ENCODE measurements around the gene IFT43.
"Not testable (repeated sequence)": the region's sequence is repeated elsewhere in the genome, so short reads cannot be mapped to it uniquely, and the experiment has no call there.

IFT43 gene

GRCh38 chr14:76007379-76007778 is 21.8 kb downstream of the IFT43 start:
- no peak overlapping the region for H3K4me3 ChIP-seq
- H3K27ac ChIP-seq = no peak overlapping the region

- H3K4me3 ChIP-seq = no peak overlapping the region
- H3K27ac ChIP-seq = no peak overlapping the region
Observed at GRCh38 chr14:76007852-76008251, 22.3 kb downstream of the IFT43 start.

- not testable (repeated sequence) for H3K27ac ChIP-seq, H3K4me3 ChIP-seq
Observed at GRCh38 chr14:76009627-76010026, 24.1 kb downstream of the IFT43 start.

- Histone ChIP-seq H3K4me3 (no peak overlapping the region), H3K27ac (no peak overlapping the region)
Observed at GRCh38 chr14:76011930-76012329, 26.4 kb downstream of the IFT43 start.

- H3K27ac ChIP-seq = no peak overlapping the region
- no peak overlapping the region for H3K4me3 ChIP-seq
Observed at GRCh38 chr14:76012354-76012753, 26.8 kb downstream of the IFT43 start.

DNA sequence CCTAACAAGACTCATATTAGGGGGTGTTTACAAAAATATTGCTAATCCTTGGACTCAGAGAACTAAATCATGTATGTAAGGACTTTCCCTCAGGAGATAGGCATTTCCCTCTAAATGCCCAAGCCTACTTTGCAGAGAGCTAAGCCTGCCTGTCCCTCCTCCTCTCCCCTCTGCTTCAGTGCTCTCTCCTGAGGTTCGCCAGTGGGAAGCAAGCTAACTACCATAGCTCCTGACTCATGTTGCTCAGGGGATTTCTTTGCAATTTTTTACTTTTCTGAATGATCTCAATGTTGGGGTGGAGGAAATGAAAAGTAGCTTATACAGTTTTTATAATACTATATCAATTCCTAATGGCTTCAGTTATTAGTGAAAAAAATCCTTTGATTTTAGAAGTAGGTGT is 29.6 kb downstream of the IFT43 start:
- Histone ChIP-seq H3K27ac (no peak overlapping the region), H3K4me3 (no peak overlapping the region)

DNA sequence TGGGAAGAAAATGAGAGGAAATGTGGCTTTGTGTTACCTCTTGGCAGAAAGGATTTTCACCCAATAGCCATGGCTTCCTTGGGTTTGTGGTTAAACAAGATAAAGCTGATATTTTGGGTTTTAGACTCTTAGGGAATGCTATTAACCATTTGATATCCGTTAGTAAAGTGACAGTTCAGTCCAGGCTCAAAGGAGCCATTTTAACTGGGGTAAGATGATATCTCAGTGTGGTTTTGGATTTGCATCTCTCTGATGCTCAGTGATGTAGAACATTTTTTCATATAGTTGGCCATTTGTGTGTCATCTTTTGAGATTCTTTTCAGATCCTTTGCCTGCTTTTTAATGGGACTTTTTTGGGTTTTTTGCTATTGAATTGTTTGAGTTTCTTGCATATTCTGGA is 30.1 kb downstream of the IFT43 start:
- no peak overlapping the region for H3K27ac ChIP-seq
- H3K4me3 ChIP-seq = no peak overlapping the region

- no peak overlapping the region for H3K27ac ChIP-seq
- H3K4me3 ChIP-seq = no peak overlapping the region
Observed at GRCh38 chr14:76019676-76020075, 34.1 kb downstream of the IFT43 start.

- Histone ChIP-seq H3K4me3 (no peak overlapping the region), H3K27ac (no peak overlapping the region)
Observed at GRCh38 chr14:76022991-76023390, 37.4 kb downstream of the IFT43 start.

DNA sequence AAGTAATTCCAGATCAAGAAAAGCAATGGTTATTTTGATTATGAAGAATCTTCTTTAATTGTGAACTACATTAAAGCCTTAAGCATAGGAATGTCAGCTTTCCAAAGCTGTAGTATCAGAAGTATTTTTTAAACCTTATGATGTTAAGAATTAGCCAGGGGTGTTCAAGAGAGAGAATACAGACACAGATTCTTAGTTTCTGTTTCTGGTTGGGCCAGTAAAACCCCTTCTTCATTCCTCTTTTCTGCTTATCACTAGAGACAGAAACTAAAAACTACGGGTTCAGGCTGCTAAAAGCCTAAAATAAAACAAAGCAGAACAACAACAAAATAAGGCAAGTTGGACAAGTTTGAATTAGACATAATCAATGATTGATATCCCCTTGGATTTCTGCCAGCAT is 38.2 kb downstream of the IFT43 start:
- H3K4me3 ChIP-seq = no peak overlapping the region
- no peak overlapping the region for H3K27ac ChIP-seq

- Histone ChIP-seq H3K27ac (no peak overlapping the region), H3K4me3 (no peak overlapping the region)
Observed at GRCh38 chr14:76024211-76024907, 38.8 kb downstream of the IFT43 start.

GRCh38 chr14:76034566-76034965 is 49.0 kb downstream of the IFT43 start:
- H3K4me3 ChIP-seq = no peak overlapping the region

DNA sequence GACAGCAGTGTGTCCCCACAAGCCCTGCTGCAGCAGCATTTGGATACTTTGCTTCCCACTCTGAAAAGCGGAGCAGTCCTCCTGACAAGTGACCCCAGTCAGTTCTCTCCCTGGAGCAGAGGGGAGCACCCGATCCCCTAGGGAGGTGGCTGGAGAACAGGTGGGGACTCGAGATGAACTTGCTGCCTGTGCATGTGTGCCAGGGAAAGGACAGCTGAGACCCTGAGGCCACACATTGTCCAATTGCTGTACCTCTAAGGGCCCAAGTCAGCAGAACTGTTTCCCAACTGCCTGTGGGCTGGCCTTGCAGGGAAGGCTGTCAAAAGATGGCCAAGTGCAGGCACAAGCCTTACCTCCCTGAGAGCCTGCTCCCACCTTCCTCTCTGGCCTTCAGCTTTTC is 55.1 kb downstream of the IFT43 start:
- Histone ChIP-seq H3K27ac (no peak overlapping the region), H3K4me3 (no peak overlapping the region)

More at GRCh38 chr14:76034566-76034965, 49.0 kb downstream of the IFT43 start:
- no peak overlapping the region for H3K27ac ChIP-seq

DNA sequence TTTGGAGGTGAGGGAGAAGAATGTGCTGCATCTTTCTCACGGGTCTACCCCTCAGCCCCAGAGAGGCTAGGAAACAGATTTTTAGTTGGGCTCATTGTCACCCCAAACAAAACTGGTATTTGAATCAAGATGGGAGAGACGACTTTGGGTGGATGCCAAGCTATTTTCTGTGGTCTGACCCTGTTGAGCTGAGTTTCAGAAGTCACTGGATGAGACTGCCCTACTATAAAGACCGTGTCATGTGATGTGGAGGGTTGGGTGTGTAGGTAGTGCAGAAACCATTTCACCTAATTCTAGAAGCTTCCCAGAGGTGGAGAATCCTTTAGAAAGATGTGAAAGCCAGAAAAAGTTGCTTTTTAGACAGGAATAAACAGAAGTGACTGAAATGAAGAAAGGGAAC is 60.2 kb downstream of the IFT43 start:
- Histone ChIP-seq H3K27ac (no peak overlapping the region), H3K4me3 (no peak overlapping the region)

- Histone ChIP-seq H3K4me3 (no peak overlapping the region), H3K27ac (no peak overlapping the region)
Observed at GRCh38 chr14:76050250-76050649, 64.7 kb downstream of the IFT43 start.

- Histone ChIP-seq H3K4me3 (no peak overlapping the region), H3K27ac (no peak overlapping the region)
Observed at GRCh38 chr14:76050797-76051392, 65.3 kb downstream of the IFT43 start.

DNA sequence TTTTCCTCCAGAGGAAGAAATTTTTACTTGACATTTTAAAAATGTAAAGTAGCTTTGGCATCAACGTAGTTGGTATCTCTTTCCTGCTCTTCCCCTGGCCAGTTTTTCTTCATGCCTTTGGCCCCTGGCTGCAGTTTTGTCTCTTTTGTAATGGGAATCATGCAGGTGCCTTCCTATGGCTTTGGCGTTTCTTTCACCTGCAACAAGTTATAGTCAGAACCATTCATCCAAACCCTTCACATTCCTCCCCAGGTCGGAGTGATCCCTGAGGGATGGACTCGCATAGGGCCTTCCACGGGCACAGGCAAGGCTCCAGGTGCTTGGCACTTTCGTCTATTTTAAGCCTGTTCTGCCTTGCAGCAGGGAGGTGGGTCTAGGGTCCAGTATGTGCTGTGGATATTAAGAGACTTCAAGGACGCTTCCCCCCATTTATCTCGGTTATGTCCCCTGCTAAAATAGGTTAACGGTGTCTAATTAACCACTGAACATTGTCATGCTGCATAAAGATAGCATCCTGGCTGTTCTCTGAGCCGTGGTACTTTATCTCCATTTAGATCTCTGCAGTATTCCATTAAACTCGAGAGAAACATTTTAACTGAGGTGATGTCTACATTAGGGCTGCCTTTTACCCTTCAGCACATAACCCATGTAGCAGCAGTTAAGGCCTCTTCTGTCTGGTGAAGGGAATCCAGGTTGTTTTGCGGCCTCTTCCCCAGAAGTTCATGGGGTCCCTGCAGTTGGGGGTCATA is 66.3 kb downstream of the IFT43 start:
- Histone ChIP-seq H3K27ac (no peak overlapping the region), H3K4me3 (no peak overlapping the region)

DNA sequence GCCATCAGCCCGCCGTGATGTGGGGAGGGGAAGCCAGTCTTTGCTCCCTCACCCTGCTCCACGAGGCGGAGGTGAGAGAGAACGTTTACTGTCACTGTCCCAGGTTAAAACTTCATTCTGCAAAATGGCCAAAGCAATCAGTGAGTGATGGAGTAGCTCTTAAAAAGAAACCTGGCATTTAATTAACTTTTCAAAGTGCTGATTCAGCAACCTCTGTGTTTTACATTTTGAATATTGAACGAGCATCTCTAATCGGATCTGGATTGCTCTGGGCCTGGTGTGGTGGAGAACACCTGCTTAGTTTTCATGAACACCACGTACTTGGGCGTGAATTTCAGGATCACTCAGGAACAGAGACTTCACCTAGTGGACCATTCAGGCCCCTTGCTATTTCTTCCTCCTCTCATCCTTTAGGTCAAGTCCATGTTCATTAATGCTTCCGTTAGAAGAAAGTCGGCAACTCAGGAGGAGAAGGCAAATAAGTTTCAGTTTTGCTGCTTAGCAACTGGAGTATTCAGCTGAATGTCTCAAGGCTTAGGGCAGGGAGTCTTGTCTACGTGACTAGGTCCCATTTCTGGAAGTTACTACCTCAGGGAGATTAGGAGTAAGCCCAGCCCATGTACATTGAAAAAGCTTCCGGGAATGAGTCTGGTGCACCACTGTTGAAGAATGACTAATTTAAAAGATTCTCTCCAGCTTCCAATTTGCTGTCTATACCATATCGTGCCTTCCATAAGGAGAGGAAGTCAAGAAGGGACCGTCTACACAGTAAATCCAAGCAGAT is 68.2 kb downstream of the IFT43 start:
- Histone ChIP-seq H3K27ac (no peak overlapping the region), H3K4me3 (no peak overlapping the region)

- Histone ChIP-seq H3K4me3 (no peak overlapping the region), H3K27ac (no peak overlapping the region)
Observed at GRCh38 chr14:76055330-76055729, 69.8 kb downstream of the IFT43 start.

GRCh38 chr14:76056128-76056527 is 70.6 kb downstream of the IFT43 start:
- no peak overlapping the region for H3K4me3 ChIP-seq
- H3K27ac ChIP-seq = no peak overlapping the region
